GM23248 (cell line): Measurements from ENCODE around the gene TNK1.

ENCODE experiments used
- EZH2 ChIP-seq: fragments of 200-600 bp; sonication (generic); IDR thresholded peaks from 2 replicates; pipeline ENCODE4 v1.6.1; 2018; ENCODE audit warnings: antibody characterized with exemption, mild to moderate bottlenecking; ENCODE audit not compliant: insufficient read depth, poor library complexity, severe bottlenecking
- EZH2phosphoT487 ChIP-seq: fragments of 200-600 bp; sonication (generic); IDR thresholded peaks from 2 replicates; pipeline ENCODE4 v1.6.1; 2018; ENCODE audit warnings: antibody characterized with exemption, moderate library complexity, mild to moderate bottlenecking, low read depth; ENCODE audit not compliant: insufficient read depth

DNA sequence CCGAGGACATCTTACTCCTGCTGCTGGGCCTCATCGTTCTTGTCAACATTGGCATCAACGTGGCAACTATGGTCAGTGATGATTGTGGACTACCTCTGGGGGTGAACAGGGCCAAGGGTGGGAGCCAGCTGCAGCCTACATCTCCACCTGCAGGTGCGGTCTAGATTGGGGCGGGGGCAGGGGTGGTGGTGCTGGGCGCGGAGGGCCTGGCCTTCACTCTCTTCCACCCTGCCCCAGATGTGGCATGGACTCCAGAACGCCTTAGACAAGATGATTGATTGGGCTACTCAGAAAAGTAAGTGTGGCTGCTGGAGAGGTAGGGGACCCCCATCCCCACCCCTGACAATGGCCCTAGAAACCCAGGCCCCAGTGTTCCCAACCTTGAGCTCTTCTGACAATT, 44.9 kb downstream of the TNK1 start:
- TF ChIP-seq EZH2phosphoT487 (no peak), EZH2 (no peak)
